Transverse colon (tissue), 3 donors: ENCODE results near the gene THBS3.

Experiments
- CTCF ChIP-seq, 5 experiments: fragments of 200-600 bp in 3 of 5; fragments of 450-650 bp in 2 of 5; sonication (generic) in 3 of 5; IDR thresholded peaks; 1 replicate in 2 of 5; 2 replicates in 3 of 5; pipeline ENCODE4 v1.5.1; 2016 to 2017; ENCODE audit warnings: antibody characterized with exemption in 5 of 5, inconsistent platforms in 3 of 5, mild to moderate bottlenecking in 2 of 5, moderate library complexity in 1 of 5
- EP300 ChIP-seq: sonication (generic); formaldehyde crosslinking; IDR thresholded peaks from one replicate; pipeline ENCODE4 v1.6.1; 2017; ENCODE audit warnings: antibody characterized with exemption, low read depth
- POLR2A ChIP-seq: fragments of 450-650 bp; IDR thresholded peaks from one replicate; pipeline ENCODE4 v1.6.1; 2016; ENCODE audit warnings: antibody characterized with exemption, mild to moderate bottlenecking, moderate library complexity

- no peak for TF ChIP-seq POLR2A
- TF ChIP-seq CTCF (IDR thresholded peaks at IDR 0.05): no peak
- TF ChIP-seq EP300: no peak
Measured at GRCh38 chr1:155182052-155182550, 25.6 kb downstream of the THBS3 start.
